GM23338 (cell line): ENCODE measurements around the gene IRF8. TPM values are rescaled to one million over a fixed set of nuclear protein-coding genes. Genes with fewer than 3 reads are reported as not detected.

Source experiments
- ATAC-seq: fragments of 200-7000 bp; cut with Tn5 transposase; 3 replicates; pipeline ENCODE4 v1.9.1; 2020
- DNase-seq: peaks from one replicate; pipeline ENCODE4 v3.0.0-alpha.2; 2015; ENCODE audit warnings: low spot score
- H2AFZ ChIP-seq: fragments of 200-600 bp; sonication (generic); 2 replicates; pipeline ENCODE4 v1.8.0; 2016; ENCODE audit warnings: antibody characterized with exemption, mild to moderate bottlenecking, moderate library complexity
- H3F3A ChIP-seq: fragments of 200-600 bp; sonication (generic); replicated peaks from 2 replicates; pipeline ENCODE4 v1.8.0; 2017; ENCODE audit warnings: antibody characterized with exemption, mixed run types, low read depth
- H3K27ac ChIP-seq: fragments of 200-600 bp; sonication (generic); 2 replicates; pipeline ENCODE4 v1.6.1; 2016; ENCODE audit warnings: low read depth
- H3K27me3 ChIP-seq: fragments of 200-600 bp; sonication (generic); 2 replicates; pipeline ENCODE4 v1.8.0; 2016; ENCODE audit warnings: mild to moderate bottlenecking, mixed run types, moderate library complexity; ENCODE audit not compliant: insufficient read depth
- H3K36me3 ChIP-seq: fragments of 200-600 bp; sonication (generic); 2 replicates; pipeline ENCODE4 v1.8.0; 2016; ENCODE audit warnings: mild to moderate bottlenecking; ENCODE audit not compliant: insufficient read depth
- H3K4me1 ChIP-seq: fragments of 200-600 bp; sonication (generic); 2 replicates; pipeline ENCODE4 v1.8.0; 2016; ENCODE audit warnings: mild to moderate bottlenecking, moderate library complexity; ENCODE audit not compliant: insufficient read depth
- H3K4me2 ChIP-seq: fragments of 200-600 bp; sonication (generic); 2 replicates; pipeline ENCODE4 v1.7.1; 2017; ENCODE audit warnings: mixed run types
- H3K4me3 ChIP-seq: fragments of 200-600 bp; sonication (generic); 2 replicates; pipeline ENCODE4 v1.6.1; 2016; ENCODE audit warnings: mixed run types
- H3K79me2 ChIP-seq: fragments of 200-600 bp; sonication (generic); replicated peaks from 2 replicates; pipeline ENCODE4 v1.8.0; 2017; ENCODE audit warnings: mild to moderate bottlenecking; ENCODE audit not compliant: insufficient read depth
- H3K9me2 ChIP-seq: fragments of 200-600 bp; sonication (generic); 2 replicates; pipeline ENCODE4 v1.8.0; 2017; ENCODE audit not compliant: insufficient read depth
- H4K20me1 ChIP-seq: fragments of 200-600 bp; sonication (generic); replicated peaks from 2 replicates; pipeline ENCODE4 v1.8.0; 2017; ENCODE audit warnings: mild to moderate bottlenecking; ENCODE audit not compliant: insufficient read depth
- H3K27ac Mint-ChIP-seq: 2 replicates; pipeline ENCODE4 v1.8.0; 2020; ENCODE audit warnings: inconsistent platforms, mild to moderate bottlenecking, moderate library complexity, mixed read lengths
- H3K27me3 Mint-ChIP-seq: 3 replicates; pipeline ENCODE4 v1.8.0; 2022; ENCODE audit warnings: low read depth, mild to moderate bottlenecking, moderate library complexity, mixed read lengths, inconsistent platforms; ENCODE audit not compliant: insufficient read depth, poor library complexity
- H3K36me3 Mint-ChIP-seq: 3 replicates; pipeline ENCODE4 v1.8.0; 2021; ENCODE audit warnings: low read depth, mild to moderate bottlenecking, inconsistent platforms, moderate library complexity, mixed read lengths
- H3K4me1 Mint-ChIP-seq: 3 replicates; pipeline ENCODE4 v1.8.0; 2020; ENCODE audit warnings: mild to moderate bottlenecking, inconsistent platforms, mixed read lengths
- H3K4me3 Mint-ChIP-seq: 3 replicates; pipeline ENCODE4 v1.8.0; 2021; ENCODE audit warnings: moderate library complexity, mild to moderate bottlenecking, inconsistent platforms, mixed read lengths
- H3K9me3 Mint-ChIP-seq: 3 replicates; pipeline ENCODE4 v1.8.0; 2020; ENCODE audit warnings: moderate library complexity, mild to moderate bottlenecking, inconsistent platforms, mixed read lengths
- CREB1 ChIP-seq: fragments of 250-450 bp; sonication (Bioruptor Pico); IDR thresholded peaks from 2 replicates; pipeline ENCODE4 v1.5.0; 2020; ENCODE audit warnings: low read depth, mild to moderate bottlenecking, moderate library complexity
- CTCF ChIP-seq, 2 experiments: fragments of 200-600 bp in 1 of 2; sonication (generic) in 1 of 2; conservative IDR thresholded peaks; 2 replicates each; pipeline versions ENCODE4 v1.5.1 to v1.6.1; 2016 to 2017; ENCODE audit warnings: antibody characterized with exemption in 2 of 2, low read depth in 2 of 2, mild to moderate bottlenecking in 2 of 2, moderate library complexity in 1 of 2
- ETS1 ChIP-seq: IDR thresholded peaks from 2 replicates; pipeline ENCODE4 v1.6.1; 2016; ENCODE audit warnings: antibody characterized with exemption
- EZH2 ChIP-seq: fragments of 200-600 bp; sonication (generic); IDR thresholded peaks from one replicate; pipeline ENCODE4 v1.8.0; 2017; ENCODE audit warnings: antibody characterized with exemption, mild to moderate bottlenecking, low read depth; ENCODE audit not compliant: unreplicated experiment
- EZH2phosphoT487 ChIP-seq: fragments of 200-600 bp; sonication (generic); IDR thresholded peaks from one replicate; pipeline ENCODE4 v1.8.1; 2018; ENCODE audit warnings: antibody characterized with exemption; ENCODE audit not compliant: unreplicated experiment
- JUNB ChIP-seq: IDR thresholded peaks from one replicate; pipeline ENCODE4 v1.6.1; 2016; ENCODE audit warnings: antibody characterized with exemption; ENCODE audit not compliant: unreplicated experiment
- REST ChIP-seq: IDR thresholded peaks from one replicate; pipeline ENCODE4 v1.6.1; 2018; ENCODE audit warnings: antibody characterized with exemption; ENCODE audit not compliant: unreplicated experiment
- STAT1 ChIP-seq: IDR thresholded peaks from one replicate; pipeline ENCODE4 v1.6.1; 2016; ENCODE audit warnings: antibody characterized with exemption; ENCODE audit not compliant: unreplicated experiment
- ZNF114 ChIP-seq: fragments of 250-450 bp; sonication (Bioruptor Pico); IDR thresholded peaks from 2 replicates; pipeline ENCODE4 v1.5.0; 2020; ENCODE audit warnings: mild to moderate bottlenecking, moderate library complexity
- ZNF331 ChIP-seq: fragments of 250-450 bp; sonication (Bioruptor Pico); IDR thresholded peaks from 2 replicates; pipeline ENCODE4 v1.5.0; 2020; ENCODE audit warnings: low read depth, mild to moderate bottlenecking, moderate library complexity
- polyA plus RNA-seq: library from polyadenylated mRNA; unstranded; fragments of >200 nt; fragmentation: Nextera tagmentation; extraction: Ambion mirVana; gene quantifications from 2 replicates; pipeline ENCODE4 v1.2.1, GENCODE V29; 2016
- total RNA-seq: library from RNA; depleted of rRNA; stranded (reverse); fragments of >200 nt; shearing (Covaris generic); gene quantifications from 2 replicates; pipeline ENCODE4 v1.2.3, GENCODE V29; 2014

The IRF8 gene
- total and polyA plus RNA-seq, 2 experiments from 2014 or later, result 0.47 to 2.8 TPM

GRCh38 chr16:85950136-85950918, 51.4 kb downstream of the IRF8 start (continued):
- TF ChIP-seq CTCF (conservative IDR thresholded peaks at IDR 0.05; ENCODE audit: low read depth in 2 of 2), result no peak
- no peak for TF ChIP-seq CREB1 (CRISPR knock-in tag)
- no peak for TF ChIP-seq ETS1
- no peak for TF ChIP-seq ZNF331 (CRISPR knock-in tag)

- no peaks in the 10 kb centered on the region for H3K4me1 ChIP-seq
- H3K79me2 ChIP-seq, result no peaks in the 10 kb centered on the region
- Mint-ChIP-seq H3K36me3 (no peaks in the 10 kb centered on the region), H3K9me3 (no peaks in the 10 kb centered on the region), H3K27ac (no peak overlapping the region), H3K4me1 (peaks cover 3% of the 10 kb centered on the region; the same call in 1 of the 3 replicates), H3K27me3 (peaks cover 10% of the 10 kb centered on the region), H3K4me3 (no peak overlapping the region)
- no peak for ATAC-seq
- no peak overlapping the region for H3K4me2 ChIP-seq
- H3K4me3 ChIP-seq, result no peak overlapping the region
- H3K9me2 ChIP-seq, result no peaks in the 10 kb centered on the region
- no peaks in the 10 kb centered on the region for H3K27me3 ChIP-seq
- H4K20me1 ChIP-seq, result no peaks in the 10 kb centered on the region
- H3F3A ChIP-seq, result no peaks in the 10 kb centered on the region
- no peaks in the 10 kb centered on the region for H3K36me3 ChIP-seq
- no peak overlapping the region for H2AFZ ChIP-seq
- no peak for DNase-seq
- no peak overlapping the region for H3K27ac ChIP-seq
- TF ChIP-seq ZNF331 (CRISPR knock-in tag) (no peak), CTCF (conservative IDR thresholded peaks at IDR 0.05; ENCODE audit: low read depth in 2 of 2) (no peak), REST (no peak), JUNB (no peak), CREB1 (CRISPR knock-in tag) (no peak), ZNF114 (CRISPR knock-in tag) (no peak), EZH2 (no peak), STAT1 (no peak), EZH2phosphoT487 (no peak), ETS1 (no peak)
These were observed 53.2 kb downstream of the IRF8 start for GRCh38 chr16:85952197-85952596.
